Activated CD4-positive, alpha-beta T cell treated with anti-CD3 and anti-CD28 coated beads, Interleukin-2, amount 50 U/mL, for 24 hours (primary cell): ENCODE results near the gene WNK4.

Experiments used
- DNase-seq, 2 donors: peaks; one replicate each; pipeline ENCODE4 v3.0.0-alpha.2; 2020; ENCODE audit warnings: low read depth in 1 of 2, low spot score in 1 of 2

WNK4 gene

GRCh38 chr17:42833767-42834422 lies 53.5 kb downstream of the WNK4 start:
- DNase-seq = no peak

GRCh38 chr17:42835732-42836131 lies 55.3 kb downstream of the WNK4 start:
- DNase-seq = no peak

- DNase-seq = no peak
Observed at GRCh38 chr17:42841975-42842685, 61.7 kb downstream of the WNK4 start.

GRCh38 chr17:42843358-42843934 lies 63.0 kb downstream of the WNK4 start:
- no peak for DNase-seq

GRCh38 chr17:42844271-42844670 lies 63.9 kb downstream of the WNK4 start, which contains the start of gene AOC2:
Gene AOC2, plus strand, starts transcription at chr17:42844580. Its CDS starts 47 bp downstream, at chr17:42844627.
- no peak for DNase-seq

GRCh38 chr17:42844761-42845555 lies 64.5 kb downstream of the WNK4 start:
- no peak for DNase-seq

GRCh38 chr17:42845556-42845917 lies 65.1 kb downstream of the WNK4 start:
- no peak for DNase-seq

- DNase-seq = no peak
Observed at GRCh38 chr17:42845918-42846593, 65.6 kb downstream of the WNK4 start.
